ENCODE measurements around the gene ZNF358.

DNA sequence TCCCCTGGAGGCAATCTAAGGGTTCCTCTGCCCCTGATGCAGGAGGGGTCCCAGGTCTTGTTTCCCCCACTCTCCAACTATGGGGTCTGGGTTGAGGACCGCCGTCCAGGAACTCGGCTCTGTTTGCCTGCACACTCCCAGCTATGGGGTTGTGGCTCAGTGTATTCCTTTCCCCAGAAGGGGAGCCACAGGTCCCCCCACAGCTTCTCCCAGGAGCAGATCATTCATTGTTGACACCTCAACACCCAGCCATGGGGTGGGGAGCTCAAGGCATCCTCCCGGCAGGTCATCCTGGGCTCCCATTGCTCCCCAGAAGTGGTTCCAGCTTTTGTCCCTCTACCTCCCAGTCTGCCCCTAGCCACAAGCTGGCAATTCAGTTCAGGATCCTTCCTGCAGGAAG is 975 bp downstream of the ZNF358 start:
- TF ChIP-seq, protein P1, sequence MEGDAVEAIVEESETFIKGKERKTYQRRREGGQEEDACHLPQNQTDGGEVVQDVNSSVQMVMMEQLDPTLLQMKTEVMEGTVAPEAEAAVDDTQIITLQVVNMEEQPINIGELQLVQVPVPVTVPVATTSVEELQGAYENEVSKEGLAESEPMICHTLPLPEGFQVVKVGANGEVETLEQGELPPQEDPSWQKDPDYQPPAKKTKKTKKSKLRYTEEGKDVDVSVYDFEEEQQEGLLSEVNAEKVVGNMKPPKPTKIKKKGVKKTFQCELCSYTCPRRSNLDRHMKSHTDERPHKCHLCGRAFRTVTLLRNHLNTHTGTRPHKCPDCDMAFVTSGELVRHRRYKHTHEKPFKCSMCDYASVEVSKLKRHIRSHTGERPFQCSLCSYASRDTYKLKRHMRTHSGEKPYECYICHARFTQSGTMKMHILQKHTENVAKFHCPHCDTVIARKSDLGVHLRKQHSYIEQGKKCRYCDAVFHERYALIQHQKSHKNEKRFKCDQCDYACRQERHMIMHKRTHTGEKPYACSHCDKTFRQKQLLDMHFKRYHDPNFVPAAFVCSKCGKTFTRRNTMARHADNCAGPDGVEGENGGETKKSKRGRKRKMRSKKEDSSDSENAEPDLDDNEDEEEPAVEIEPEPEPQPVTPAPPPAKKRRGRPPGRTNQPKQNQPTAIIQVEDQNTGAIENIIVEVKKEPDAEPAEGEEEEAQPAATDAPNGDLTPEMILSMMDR (IDR thresholded peaks at IDR 0.05; ENCODE audit: insufficient read depth, low read depth, low read length): no peak
- TF ChIP-seq EZH2 (IDR thresholded peaks at IDR 0.05; ENCODE audit: insufficient read depth, low read length): no peak
